ENCODE measurements around the gene KAT2B. TPM values are rescaled to one million over a fixed set of nuclear protein-coding genes. Genes with fewer than 3 reads are reported as not detected.

The KAT2B gene
- total and polyA plus RNA-seq, 2 of the 8 experiments (the other 6 are each of a cell fraction or from before 2014, with no cell fraction given): 0.24 to 0.91 TPM

DNA sequence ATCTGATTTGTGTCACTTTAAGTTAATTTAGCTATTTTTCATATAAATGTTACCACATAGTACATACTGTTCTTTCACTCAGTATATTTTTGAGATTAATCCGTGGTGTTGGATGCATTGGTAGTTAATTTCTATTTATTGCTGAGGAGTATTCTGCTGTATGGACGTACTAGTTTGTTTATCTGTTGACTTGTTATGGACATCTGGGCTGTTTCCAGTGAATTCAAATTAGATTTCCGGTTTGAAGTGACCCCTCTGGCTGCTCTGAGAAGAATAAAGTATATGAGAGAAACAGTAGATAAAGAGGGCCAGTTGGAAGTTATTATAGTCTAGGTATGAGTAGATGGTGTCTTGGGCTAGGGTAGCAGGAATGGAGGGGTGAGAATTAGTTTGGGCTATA lies 15.6 kb downstream of the KAT2B start:
- H4K8ac ChIP-seq (ENCODE audit: extremely low read depth, insufficient read depth, low read length): no peak overlapping the region
- H2AK5ac ChIP-seq (ENCODE audit: low read depth, low read length): no peak overlapping the region
- ChIA-PET POLR2A (ENCODE audit: partially characterized antibody) (no interaction called here), CTCF (ENCODE audit: partially characterized antibody) (interaction anchor here (0.7 to 1.5 kb wide), 2 partner anchors 14 to 115 kb away, joined by 3 read pairs; no protein-coding TSS in a partner anchor)
- no peak overlapping the region for H2BK12ac ChIP-seq (ENCODE audit: low read depth, low read length)
- H4K91ac ChIP-seq (replicated peaks; ENCODE audit: insufficient read length, low read length): no peak overlapping the region
- H3K36me3 ChIP-seq (ENCODE audit: control insufficient read depth in 2 of 4, insufficient read depth in 4 of 4, low read length in 3 of 4): no peaks in the 10 kb centered on the region
- DNase-seq (ENCODE audit: low read depth in 1 of 2, low spot score in 2 of 2) (no peak), FAIRE-seq (no peak)
- H2BK5ac ChIP-seq (ENCODE audit: low read depth, low read length): no peak overlapping the region
- H2BK15ac ChIP-seq (ENCODE audit: low read length): no peak overlapping the region
- H4K5ac ChIP-seq (ENCODE audit: insufficient read length, low read depth, low read length): no peak overlapping the region
- H3K4ac ChIP-seq (replicated peaks; ENCODE audit: insufficient read length, low read depth, low read length): no peak overlapping the region
- H3K27ac ChIP-seq (ENCODE audit: low read depth, low read length): no peak overlapping the region
- no peak overlapping the region for H3K56ac ChIP-seq (replicated peaks; ENCODE audit: insufficient read length, low read depth, low read length)
- no peak overlapping the region for H2BK120ac ChIP-seq (replicated peaks; ENCODE audit: low read depth, low read length)
- no peaks in the 10 kb centered on the region for H3K27me3 ChIP-seq (replicated peaks in 1 of 4; ENCODE audit: control insufficient read depth in 3 of 4, extremely low read depth in 1 of 4, insufficient read depth in 3 of 4, low read length in 3 of 4)
- peaks cover 2% of the 10 kb centered on the region; the same call in 1 of the 2 replicates for H3K23me2 ChIP-seq (ENCODE audit: low read depth, low read length)
- no peak overlapping the region for H2BK20ac ChIP-seq (ENCODE audit: low read length)
- H3K4me1 ChIP-seq (replicated peaks in 1 of 4; ENCODE audit: control insufficient read depth in 3 of 4, insufficient read depth in 4 of 4, low read length in 3 of 4): peaks cover 0 to 2% (median 0%) of the 10 kb centered on the region in 4 experiments; a peak in 1 of 7 replicates
- H4K20me1 ChIP-seq (replicated peaks in 1 of 2; ENCODE audit: control insufficient read depth in 1 of 2, insufficient read depth in 2 of 2, low read length in 2 of 2): no peaks in the 10 kb centered on the region
- no peak overlapping the region for H3K4me3 ChIP-seq (ENCODE audit: extremely low read depth in 1 of 4, insufficient read depth in 2 of 4, low read depth in 3 of 4, low read length in 4 of 4)
- H2AFZ ChIP-seq (ENCODE audit: low read length): no peak overlapping the region
- TF ChIP-seq CHD1 (IDR thresholded peaks at IDR 0.05; ENCODE audit: low read depth, low read length): no peak
- TF ChIP-seq, protein P1, sequence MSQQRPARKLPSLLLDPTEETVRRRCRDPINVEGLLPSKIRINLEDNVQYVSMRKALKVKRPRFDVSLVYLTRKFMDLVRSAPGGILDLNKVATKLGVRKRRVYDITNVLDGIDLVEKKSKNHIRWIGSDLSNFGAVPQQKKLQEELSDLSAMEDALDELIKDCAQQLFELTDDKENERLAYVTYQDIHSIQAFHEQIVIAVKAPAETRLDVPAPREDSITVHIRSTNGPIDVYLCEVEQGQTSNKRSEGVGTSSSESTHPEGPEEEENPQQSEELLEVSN (IDR thresholded peaks at IDR 0.05): no peak
- TF ChIP-seq CHD2 (IDR thresholded peaks at IDR 0.05; ENCODE audit: low read length): no peak
- no peak for TF ChIP-seq TEAD4 (IDR thresholded peaks at IDR 0.05; ENCODE audit: low read depth, low read length)
- TF ChIP-seq TBP (IDR thresholded peaks at IDR 0.05; ENCODE audit: low read depth, low read length): no peak
- TF ChIP-seq CBX8 (IDR thresholded peaks at IDR 0.05; ENCODE audit: borderline replicate concordance, low read depth, low read length): no peak
- TF ChIP-seq HDAC2 (IDR thresholded peaks at IDR 0.05; ENCODE audit: borderline replicate concordance in 1 of 2, low read depth in 2 of 2, low read length in 2 of 2): no peak
- no peak overlapping the region for H3K23ac ChIP-seq (ENCODE audit: insufficient read length)
- no peak overlapping the region for H3K4me2 ChIP-seq (ENCODE audit: insufficient read depth in 1 of 2, low read depth in 2 of 2, low read length in 2 of 2)
- 88% methylated on average over 3 of the region's 3 CpGs; no CpG with 5 or more reads in 1 of the 2 experiments for WGBS, 2 experiments (ENCODE audit: extremely low coverage in 1 of 2, insufficient coverage in 1 of 2, insufficient read length in 1 of 2, insufficient replicate concordance in 2 of 2, low coverage in 1 of 2, low lambda C conversion rate in 2 of 2, missing lambda C conversion rate in 1 of 2)
- no peak overlapping the region for H3K14ac ChIP-seq (ENCODE audit: insufficient read length)
- no peaks in the 10 kb centered on the region for H3K79me1 ChIP-seq (ENCODE audit: low read depth, low read length)
- no peak overlapping the region for H3K18ac ChIP-seq (ENCODE audit: extremely low read depth, low read length)
- H3K79me2 ChIP-seq (ENCODE audit: control insufficient read depth in 1 of 2, insufficient read depth in 2 of 2, low read length in 2 of 2): no peaks in the 10 kb centered on the region
- H3K9me3 ChIP-seq (ENCODE audit: insufficient read depth in 2 of 2, low read depth in 1 of 2, low read length in 1 of 2): no peaks in the 10 kb centered on the region
- no peak overlapping the region for H3K9ac ChIP-seq (replicated peaks in 1 of 4; ENCODE audit: extremely low read depth in 1 of 4, low read depth in 3 of 4, low read length in 3 of 4)
